ENCODE measurements around the gene ERVH48-1.

DNA sequence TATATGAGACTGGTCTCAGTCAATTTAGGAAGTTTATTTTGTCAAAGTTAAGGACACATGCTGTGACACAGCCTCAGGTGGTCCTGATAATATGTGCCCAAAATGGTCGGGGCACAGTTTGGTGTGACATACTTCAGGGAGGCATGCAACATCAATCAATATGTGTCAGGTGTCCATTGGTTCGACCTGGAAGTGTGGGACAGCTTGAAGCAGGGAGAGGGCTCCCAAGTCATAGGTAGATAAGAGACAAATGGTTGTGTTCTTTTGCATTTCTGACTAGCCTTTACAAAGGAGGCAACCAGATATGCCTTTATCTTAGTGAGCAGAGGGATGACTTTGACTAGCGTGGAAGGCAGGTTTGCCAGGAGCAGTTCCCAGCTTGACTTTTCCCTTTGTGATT lies 4.5 kb upstream of the ERVH48-1 start:
- TF ChIP-seq, protein P1, sequence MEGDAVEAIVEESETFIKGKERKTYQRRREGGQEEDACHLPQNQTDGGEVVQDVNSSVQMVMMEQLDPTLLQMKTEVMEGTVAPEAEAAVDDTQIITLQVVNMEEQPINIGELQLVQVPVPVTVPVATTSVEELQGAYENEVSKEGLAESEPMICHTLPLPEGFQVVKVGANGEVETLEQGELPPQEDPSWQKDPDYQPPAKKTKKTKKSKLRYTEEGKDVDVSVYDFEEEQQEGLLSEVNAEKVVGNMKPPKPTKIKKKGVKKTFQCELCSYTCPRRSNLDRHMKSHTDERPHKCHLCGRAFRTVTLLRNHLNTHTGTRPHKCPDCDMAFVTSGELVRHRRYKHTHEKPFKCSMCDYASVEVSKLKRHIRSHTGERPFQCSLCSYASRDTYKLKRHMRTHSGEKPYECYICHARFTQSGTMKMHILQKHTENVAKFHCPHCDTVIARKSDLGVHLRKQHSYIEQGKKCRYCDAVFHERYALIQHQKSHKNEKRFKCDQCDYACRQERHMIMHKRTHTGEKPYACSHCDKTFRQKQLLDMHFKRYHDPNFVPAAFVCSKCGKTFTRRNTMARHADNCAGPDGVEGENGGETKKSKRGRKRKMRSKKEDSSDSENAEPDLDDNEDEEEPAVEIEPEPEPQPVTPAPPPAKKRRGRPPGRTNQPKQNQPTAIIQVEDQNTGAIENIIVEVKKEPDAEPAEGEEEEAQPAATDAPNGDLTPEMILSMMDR (IDR thresholded peaks at IDR 0.05), result no peak
- TF ChIP-seq POLR2AphosphoS5 (IDR thresholded peaks at IDR 0.05) (no peak), POLR2A (IDR thresholded peaks at IDR 0.05) (no peak), EP300 (IDR thresholded peaks at IDR 0.05) (no peak)

Data from suprapubic skin (tissue), 4 donors.